Measurements from ENCODE around the gene CCDC184. TPM values are rescaled to one million over a fixed set of nuclear protein-coding genes. Genes with fewer than 3 reads are reported as not detected.
A peak's percentile ranks its signal among the peaks of the same experiment; 100 is the strongest.

The CCDC184 gene
- total RNA-seq, 1 donor from 2014 or later, result 36.2 TPM

- peaks cover 21% of the 10 kb centered on the region for H3K4me1 Mint-ChIP-seq (ENCODE audit: low read depth, unreplicated experiment)
- no peak for TF ChIP-seq CTCF (IDR thresholded peaks at IDR 0.05; ENCODE audit: partially characterized antibody, unreplicated experiment)
- no peak overlapping the region for H3K4me3 Mint-ChIP-seq (ENCODE audit: unreplicated experiment)
- no peak for DNase-seq
- H3K27ac Mint-ChIP-seq (ENCODE audit: unreplicated experiment), result no peak overlapping the region
- peaks cover 12% of the 10 kb centered on the region for H3K27me3 Mint-ChIP-seq (ENCODE audit: unreplicated experiment)
- peaks cover 4% of the 10 kb centered on the region for H3K9me3 Mint-ChIP-seq (ENCODE audit: unreplicated experiment)
- H3K36me3 Mint-ChIP-seq (ENCODE audit: unreplicated experiment), result no peaks in the 10 kb centered on the region
Observed at GRCh38 chr12:48177982-48178381, 5.5 kb upstream of the CCDC184 start.

GRCh38 chr12:48179466-48179865 lies 4.0 kb upstream of the CCDC184 start:
- H3K36me3 Mint-ChIP-seq (ENCODE audit: unreplicated experiment), result no peaks in the 10 kb centered on the region
- DNase-seq, result no peak
- peaks cover 4% of the 10 kb centered on the region for H3K9me3 Mint-ChIP-seq (ENCODE audit: unreplicated experiment)
- no peak overlapping the region for H3K27ac Mint-ChIP-seq (ENCODE audit: unreplicated experiment)
- no peak for TF ChIP-seq CTCF (IDR thresholded peaks at IDR 0.05; ENCODE audit: partially characterized antibody, unreplicated experiment)
- no peak overlapping the region for H3K4me3 Mint-ChIP-seq (ENCODE audit: unreplicated experiment)
- peaks cover 12% of the 10 kb centered on the region for H3K27me3 Mint-ChIP-seq (ENCODE audit: unreplicated experiment)
- H3K4me1 Mint-ChIP-seq (ENCODE audit: low read depth, unreplicated experiment), result peaks cover 19% of the 10 kb centered on the region

GRCh38 chr12:48180424-48180823 lies 3.0 kb upstream of the CCDC184 start:
- H3K36me3 Mint-ChIP-seq (ENCODE audit: unreplicated experiment), result no peaks in the 10 kb centered on the region
- H3K4me3 Mint-ChIP-seq (ENCODE audit: unreplicated experiment), result no peak overlapping the region
- no peak overlapping the region for H3K27ac Mint-ChIP-seq (ENCODE audit: unreplicated experiment)
- H3K9me3 Mint-ChIP-seq (ENCODE audit: unreplicated experiment), result peaks cover 8% of the 10 kb centered on the region
- no peak for TF ChIP-seq CTCF (IDR thresholded peaks at IDR 0.05; ENCODE audit: partially characterized antibody, unreplicated experiment)
- H3K27me3 Mint-ChIP-seq (ENCODE audit: unreplicated experiment), result peaks cover 14% of the 10 kb centered on the region
- H3K4me1 Mint-ChIP-seq (ENCODE audit: low read depth, unreplicated experiment), result peaks cover 19% of the 10 kb centered on the region
- DNase-seq, result no peak

GRCh38 chr12:48180857-48181495 lies 2.5 kb upstream of the CCDC184 start:
- no peak for TF ChIP-seq CTCF (IDR thresholded peaks at IDR 0.05; ENCODE audit: partially characterized antibody, unreplicated experiment)
- Mint-ChIP-seq H3K36me3 (ENCODE audit: unreplicated experiment) (peaks cover 1% of the 10 kb centered on the region), H3K4me3 (ENCODE audit: unreplicated experiment) (no peak overlapping the region), H3K4me1 (ENCODE audit: low read depth, unreplicated experiment) (peaks cover 17% of the 10 kb centered on the region), H3K9me3 (ENCODE audit: unreplicated experiment) (peaks cover 10% of the 10 kb centered on the region), H3K27ac (ENCODE audit: unreplicated experiment) (no peak overlapping the region), H3K27me3 (ENCODE audit: unreplicated experiment) (peaks cover 19% of the 10 kb centered on the region)
- DNase-seq, result no peak

- Mint-ChIP-seq H3K36me3 (ENCODE audit: unreplicated experiment) (peaks cover 7% of the 10 kb centered on the region), H3K4me1 (ENCODE audit: low read depth, unreplicated experiment) (peaks cover 13% of the 10 kb centered on the region), H3K27ac (ENCODE audit: unreplicated experiment) (peak overlapping the region; percentile 89), H3K4me3 (ENCODE audit: unreplicated experiment) (peak overlapping the region; percentile 94), H3K27me3 (ENCODE audit: unreplicated experiment) (peaks cover 20% of the 10 kb centered on the region), H3K9me3 (ENCODE audit: unreplicated experiment) (peaks cover 12% of the 10 kb centered on the region)
- DNase-seq, result no peak
- TF ChIP-seq CTCF (IDR thresholded peaks at IDR 0.05; ENCODE audit: partially characterized antibody, unreplicated experiment), result no peak
Observed at GRCh38 chr12:48182631-48183030, 813 bp upstream of the CCDC184 start.
